Muscle layer of duodenum (tissue), 2 donors: ENCODE measurements around the gene CA5A.
"Not testable (repeated sequence)": the region's sequence is repeated elsewhere in the genome, so short reads cannot be mapped to it uniquely, and the experiment has no call there.

Experiments
- H3K27ac ChIP-seq: one replicate; pipeline ENCODE4 v1.7.0; 2013; ENCODE audit warnings: mild to moderate bottlenecking, low read length
- H3K27me3 ChIP-seq: one replicate; pipeline ENCODE4 v1.7.0; 2013; ENCODE audit warnings: low read depth, mild to moderate bottlenecking, control low read depth, low read length
- H3K36me3 ChIP-seq, 2 donors: one replicate each; pipeline ENCODE4 v1.7.0; 2013; ENCODE audit warnings: low read length in 2 of 2, control low read depth in 1 of 2, mild to moderate bottlenecking in 1 of 2; ENCODE audit not compliant: insufficient read depth in 2 of 2, control insufficient read depth in 1 of 2
- H3K4me1 ChIP-seq, 2 donors: one replicate each; pipeline ENCODE4 v1.7.0; 2013; ENCODE audit warnings: low read length in 2 of 2, mild to moderate bottlenecking in 2 of 2, control low read depth in 1 of 2, moderate library complexity in 1 of 2; ENCODE audit not compliant: insufficient read depth in 2 of 2, control insufficient read depth in 1 of 2
- H3K4me3 ChIP-seq, 2 donors: one replicate each; pipeline ENCODE4 v1.7.0; 2013; ENCODE audit warnings: low read length in 2 of 2, low read depth in 1 of 2, mild to moderate bottlenecking in 1 of 2
- H3K9me3 ChIP-seq, 2 donors: one replicate each; pipeline ENCODE4 v1.7.0; 2013; ENCODE audit warnings: low read length in 2 of 2, control low read depth in 1 of 2, mild to moderate bottlenecking in 1 of 2; ENCODE audit not compliant: control insufficient read depth in 1 of 2
- donor health status: healthy.

CA5A gene

GRCh38 chr16:87946596-87947347 lies 10.4 kb upstream of the CA5A start:
- Histone ChIP-seq H3K27ac (no peak overlapping the region), H3K4me3 (no peak overlapping the region), H3K27me3 (no peaks in the 10 kb centered on the region), H3K36me3 (peaks cover 0 to 3% of the 10 kb centered on the region in 2 donors), H3K4me1 (peaks cover 0 to under 1% of the 10 kb centered on the region in 2 donors), H3K9me3 (no peaks in the 10 kb centered on the region)

- Histone ChIP-seq H3K27ac (no peak overlapping the region), H3K4me3 (peak overlapping the region; percentile 51), H3K27me3 (no peaks in the 10 kb centered on the region), H3K36me3 (no peaks in the 10 kb centered on the region), H3K4me1 (no peaks in the 10 kb centered on the region), H3K9me3 (no peaks in the 10 kb centered on the region)
Observed at GRCh38 chr16:87945351-87946042, 9.2 kb upstream of the CA5A start.

- Histone ChIP-seq H3K4me3 (no peak overlapping the region), H3K36me3 (no peaks in the 10 kb centered on the region), H3K27me3 (no peaks in the 10 kb centered on the region), H3K9me3 (no peaks in the 10 kb centered on the region), H3K4me1 (no peaks in the 10 kb centered on the region), H3K27ac (no peak overlapping the region)
Observed at GRCh38 chr16:87942680-87943079, 6.4 kb upstream of the CA5A start.

- H3K36me3 ChIP-seq = no peaks in the 10 kb centered on the region
- no peak overlapping the region for H3K4me3 ChIP-seq
- H3K9me3 ChIP-seq = no peaks in the 10 kb centered on the region
- H3K27me3 ChIP-seq = no peaks in the 10 kb centered on the region
- H3K27ac ChIP-seq = no peak overlapping the region
- H3K4me1 ChIP-seq = no peaks in the 10 kb centered on the region
Observed at GRCh38 chr16:87939562-87940423, 3.5 kb upstream of the CA5A start.

- H3K27me3 ChIP-seq = no peaks in the 10 kb centered on the region
- H3K4me3 ChIP-seq = no peak overlapping the region
- H3K9me3 ChIP-seq = no peaks in the 10 kb centered on the region
- no peaks in the 10 kb centered on the region for H3K4me1 ChIP-seq
- H3K36me3 ChIP-seq = no peaks in the 10 kb centered on the region
- H3K27ac ChIP-seq = no peak overlapping the region
Observed at GRCh38 chr16:87938412-87938949, 2.2 kb upstream of the CA5A start.

- not testable (repeated sequence) for H3K9me3 ChIP-seq, H3K36me3 ChIP-seq, H3K4me3 ChIP-seq, H3K4me1 ChIP-seq, H3K27ac ChIP-seq, H3K27me3 ChIP-seq
Observed at GRCh38 chr16:87937231-87937542, 858 bp upstream of the CA5A start.

GRCh38 chr16:87936016-87936374 lies 334 bp downstream of the CA5A start:
- not testable (repeated sequence) for H3K36me3 ChIP-seq, H3K4me1 ChIP-seq, H3K9me3 ChIP-seq, H3K27ac ChIP-seq, H3K27me3 ChIP-seq, H3K4me3 ChIP-seq

- H3K4me3 ChIP-seq, H3K27me3 ChIP-seq, H3K9me3 ChIP-seq, H3K27ac ChIP-seq, H3K4me1 ChIP-seq, H3K36me3 ChIP-seq: not testable (repeated sequence)
Observed at GRCh38 chr16:87934752-87935425, 1.4 kb downstream of the CA5A start.

- H3K36me3 ChIP-seq = no peaks in the 10 kb centered on the region
- H3K4me1 ChIP-seq = no peaks in the 10 kb centered on the region
- no peak overlapping the region for H3K27ac ChIP-seq
- no peaks in the 10 kb centered on the region for H3K9me3 ChIP-seq
- H3K27me3 ChIP-seq = no peaks in the 10 kb centered on the region
- H3K4me3 ChIP-seq = no peak overlapping the region
Observed at GRCh38 chr16:87933140-87933495, 3.2 kb downstream of the CA5A start.

GRCh38 chr16:87932475-87933139 lies 3.7 kb downstream of the CA5A start:
- not testable (repeated sequence) for H3K27ac ChIP-seq, H3K4me1 ChIP-seq, H3K36me3 ChIP-seq, H3K9me3 ChIP-seq, H3K4me3 ChIP-seq, H3K27me3 ChIP-seq

GRCh38 chr16:87931504-87931903 lies 4.8 kb downstream of the CA5A start:
- Histone ChIP-seq H3K36me3 (no peaks in the 10 kb centered on the region), H3K27me3 (no peaks in the 10 kb centered on the region), H3K4me3 (no peak overlapping the region), H3K4me1 (no peaks in the 10 kb centered on the region), H3K9me3 (no peaks in the 10 kb centered on the region), H3K27ac (no peak overlapping the region)
